CD14-positive monocyte (primary cell): ENCODE measurements around the gene HMCN2. TPM values are rescaled to one million over a fixed set of nuclear protein-coding genes. Genes with fewer than 3 reads are reported as not detected.
"Not testable (repeated sequence)": the region's sequence is repeated elsewhere in the genome, so short reads cannot be mapped to it uniquely, and the experiment has no call there.

ENCODE experiments used
- DNase-seq, 3 donors: peaks; one replicate each; pipeline ENCODE4 v3.0.0-alpha.2; 2011 to 2022
- H2AFZ ChIP-seq: 2 replicates; pipeline ENCODE4 v1.6.0; 2012; ENCODE audit warnings: mild to moderate bottlenecking, low read depth, low read length, inconsistent platforms; ENCODE audit not compliant: insufficient read depth, poor library complexity, severe bottlenecking
- H3K27ac ChIP-seq, 2 donors: 1 replicate in 1 of 2; 2 replicates in 1 of 2; pipeline ENCODE4 v1.5.1; 2012 to 2013; ENCODE audit warnings: low read length in 2 of 2, control low read depth in 1 of 2, inconsistent platforms in 1 of 2, low read depth in 1 of 2, mild to moderate bottlenecking in 1 of 2
- H3K27me3 ChIP-seq, 2 donors: one replicate each; pipeline versions ENCODE4 v1.6.0 to v1.6.1; 2011 to 2013; ENCODE audit warnings: low read length in 2 of 2; ENCODE audit not compliant: control insufficient read depth in 2 of 2, insufficient read depth in 2 of 2
- H3K36me3 ChIP-seq, 2 donors: replicated peaks in 1 of 2; 1 replicate in 1 of 2; 2 replicates in 1 of 2; pipeline versions ENCODE4 v1.5.1 to v1.6.1; 2012 to 2013; ENCODE audit warnings: low read length in 2 of 2, control low read depth in 1 of 2, inconsistent platforms in 1 of 2, mild to moderate bottlenecking in 1 of 2; ENCODE audit not compliant: insufficient read depth in 2 of 2, control insufficient read depth in 1 of 2
- H3K4me1 ChIP-seq, 2 donors: 1 replicate in 1 of 2; 2 replicates in 1 of 2; pipeline versions ENCODE4 v1.5.1 to v1.6.1; 2012 to 2013; ENCODE audit warnings: low read length in 2 of 2, control low read depth in 1 of 2, inconsistent platforms in 1 of 2, mild to moderate bottlenecking in 1 of 2, moderate library complexity in 1 of 2; ENCODE audit not compliant: insufficient read depth in 2 of 2, control insufficient read depth in 1 of 2
- H3K4me2 ChIP-seq: replicated peaks from 2 replicates; pipeline ENCODE3; 2012; ENCODE audit warnings: low read length, moderate library complexity, mild to moderate bottlenecking; ENCODE audit not compliant: poor library complexity, severe bottlenecking; ENCODE audit errors: extremely low read depth
- H3K4me3 ChIP-seq, 3 experiments: fragments of 200-600 bp in 1 of 3; sonication (generic) in 1 of 3; replicated peaks in 1 of 3; 1 replicate in 2 of 3; 2 replicates in 1 of 3; pipeline ENCODE4 v1.5.1; 2011 to 2013; ENCODE audit warnings: low read length in 3 of 3, mild to moderate bottlenecking in 3 of 3, control low read depth in 2 of 3, low read depth in 2 of 3, inconsistent platforms in 1 of 3, moderate library complexity in 1 of 3
- H3K79me2 ChIP-seq: 2 replicates; pipeline ENCODE4 v1.6.0; 2012; ENCODE audit warnings: mild to moderate bottlenecking, control low read depth, inconsistent platforms, low read length, moderate library complexity; ENCODE audit not compliant: insufficient read depth
- H3K9ac ChIP-seq: 2 replicates; pipeline ENCODE4 v1.6.0; 2017; ENCODE audit warnings: low read length, mild to moderate bottlenecking; ENCODE audit not compliant: insufficient read depth, poor library complexity, severe bottlenecking
- H3K9me3 ChIP-seq, 2 donors: replicated peaks in 1 of 2; 1 replicate in 1 of 2; 2 replicates in 1 of 2; pipeline versions ENCODE4 v1.5.1 to v1.6.1; 2012 to 2013; ENCODE audit warnings: low read length in 2 of 2, control low read depth in 1 of 2; ENCODE audit not compliant: control insufficient read depth in 1 of 2, insufficient read depth in 1 of 2
- H4K20me1 ChIP-seq: 2 replicates; pipeline ENCODE4 v1.6.0; 2012; ENCODE audit warnings: mild to moderate bottlenecking, low read length, control low read depth, moderate library complexity; ENCODE audit not compliant: insufficient read depth
- H3K27ac Mint-ChIP-seq, 7 donors: one replicate each; pipeline ENCODE4 v1.8.0; 2020; ENCODE audit warnings: mild to moderate bottlenecking in 7 of 7, mixed read lengths in 7 of 7, moderate library complexity in 6 of 7, inconsistent platforms in 2 of 7
- H3K27me3 Mint-ChIP-seq, 3 donors: one replicate each; pipeline ENCODE4 v1.8.0; 2021 to 2022; ENCODE audit warnings: low read depth in 3 of 3, mild to moderate bottlenecking in 3 of 3, mixed read lengths in 3 of 3, moderate library complexity in 3 of 3, inconsistent platforms in 1 of 3
- H3K36me3 Mint-ChIP-seq, 2 donors: one replicate each; pipeline ENCODE4 v1.8.0; 2020; ENCODE audit warnings: mixed read lengths in 2 of 2, inconsistent platforms in 1 of 2, mild to moderate bottlenecking in 1 of 2
- H3K4me1 Mint-ChIP-seq: one replicate; pipeline ENCODE4 v1.8.0; 2020; ENCODE audit warnings: mild to moderate bottlenecking, mixed read lengths
- H3K4me3 Mint-ChIP-seq, 2 donors: one replicate each; pipeline ENCODE4 v1.8.0; 2020; ENCODE audit warnings: mild to moderate bottlenecking in 2 of 2, mixed read lengths in 2 of 2, moderate library complexity in 1 of 2
- H3K9me3 Mint-ChIP-seq, 7 donors: one replicate each; pipeline ENCODE4 v1.8.0; 2020 to 2022; ENCODE audit warnings: mixed read lengths in 7 of 7, mild to moderate bottlenecking in 6 of 7, moderate library complexity in 6 of 7, inconsistent platforms in 2 of 7
- CTCF ChIP-seq: fragments of 200-600 bp; IDR thresholded peaks from one replicate; pipeline ENCODE4 v1.8.0; 2022; ENCODE audit warnings: antibody characterized with exemption, mild to moderate bottlenecking
- WGBS: methylation state at CpG from one replicate; pipeline ENCODE4 v1.1.5; 2013; ENCODE audit warnings: missing lambda C conversion rate; ENCODE audit not compliant: insufficient coverage; 5-methylcytosine and 5-hydroxymethylcytosine counted together
- intact Hi-C, 2 donors: fragments of 100-400 bp; cut with micrococcal nuclease; formaldehyde crosslinking; loops; one replicate each; pipeline versions ENCODE4 v1.15.0 to v1.15.1; 2023
- polyA plus RNA-seq, 3 donors: library from polyadenylated mRNA; depleted of rRNA in 1 of 3; unstranded in 2 of 3; stranded (reverse) in 1 of 3; fragments of 300-500 nt in 2 of 3; fragments of >200 nt in 1 of 3; fragmentation: Illumina TruSeq in 2 of 3; gene quantifications; 1 replicate in 2 of 3; 2 replicates in 1 of 3; pipeline ENCODE4 v1.2.3, GENCODE V29; 2012 to 2021

Gene HMCN2
- polyA plus RNA-seq, 3 donors: not detected

GRCh38 chr9:130339306-130339705 lies 73.7 kb downstream of the HMCN2 start:
- no peaks in the 10 kb centered on the region for H3K4me1 Mint-ChIP-seq
- intact Hi-C loops: no loop called here
- no peak overlapping the region for H3K4me3 Mint-ChIP-seq
- no peak overlapping the region for H3K27ac ChIP-seq
- H3K4me1 ChIP-seq: no peaks in the 10 kb centered on the region
- H2AFZ ChIP-seq: no peak overlapping the region
- 67% methylated on average over 1 of the region's 4 CpGs for WGBS
- H3K79me2 ChIP-seq: no peaks in the 10 kb centered on the region
- TF ChIP-seq CTCF: no peak
- H3K4me3 ChIP-seq: no peak overlapping the region
- H3K9ac ChIP-seq: no peak overlapping the region
- no peaks in the 10 kb centered on the region for H3K27me3 ChIP-seq
- no peaks in the 10 kb centered on the region for H3K9me3 ChIP-seq
- H3K4me2 ChIP-seq: no peak overlapping the region
- H3K9me3 Mint-ChIP-seq: no peaks in the 10 kb centered on the region
- H4K20me1 ChIP-seq: no peaks in the 10 kb centered on the region
- DNase-seq: no peak
- no peaks in the 10 kb centered on the region for H3K36me3 Mint-ChIP-seq
- no peak overlapping the region for H3K27ac Mint-ChIP-seq
- H3K27me3 Mint-ChIP-seq: peaks cover 2 to 3% (median 3%) of the 10 kb centered on the region in 3 donors
- no peaks in the 10 kb centered on the region for H3K36me3 ChIP-seq

GRCh38 chr9:130340011-130340410 lies 74.5 kb downstream of the HMCN2 start:
- Mint-ChIP-seq H3K4me1 (no peaks in the 10 kb centered on the region), H3K27me3 (peaks cover 1 to 3% (median 3%) of the 10 kb centered on the region in 3 donors), H3K36me3 (no peaks in the 10 kb centered on the region), H3K4me3 (no peak overlapping the region), H3K9me3 (no peaks in the 10 kb centered on the region), H3K27ac (no peak overlapping the region)
- 34% methylated on average over 7 of the region's 10 CpGs for WGBS
- H3K36me3 ChIP-seq: no peaks in the 10 kb centered on the region
- no peaks in the 10 kb centered on the region for H3K79me2 ChIP-seq
- no peaks in the 10 kb centered on the region for H3K4me1 ChIP-seq
- intact Hi-C loops: no loop called here
- H3K9me3 ChIP-seq: no peaks in the 10 kb centered on the region
- H3K27me3 ChIP-seq: no peaks in the 10 kb centered on the region
- H3K4me3 ChIP-seq: no peak overlapping the region
- no peak for DNase-seq
- H3K4me2 ChIP-seq: no peak overlapping the region
- no peak overlapping the region for H2AFZ ChIP-seq
- H3K9ac ChIP-seq: no peak overlapping the region
- TF ChIP-seq CTCF: no peak
- H4K20me1 ChIP-seq: no peaks in the 10 kb centered on the region
- H3K27ac ChIP-seq: no peak overlapping the region

GRCh38 chr9:130340557-130340956 lies 75.0 kb downstream of the HMCN2 start:
- H3K27ac Mint-ChIP-seq, H3K9ac ChIP-seq, H3K9me3 ChIP-seq, H3K79me2 ChIP-seq, H2AFZ ChIP-seq, H3K9me3 Mint-ChIP-seq, H3K4me2 ChIP-seq, H3K36me3 Mint-ChIP-seq, H3K27ac ChIP-seq, DNase-seq, H3K4me3 ChIP-seq, H3K27me3 ChIP-seq, H3K4me1 ChIP-seq, H3K27me3 Mint-ChIP-seq, H3K36me3 ChIP-seq, intact Hi-C loops, H4K20me1 ChIP-seq, H3K4me3 Mint-ChIP-seq, H3K4me1 Mint-ChIP-seq: not testable (repeated sequence)
- 92% methylated on average over 16 of the region's 17 CpGs for WGBS
